Fibroblast of mammary gland (primary cell): ENCODE data around the gene MORF4L1.
"Not testable (repeated sequence)": the region's sequence is repeated elsewhere in the genome, so short reads cannot be mapped to it uniquely, and the experiment has no call there.

Source experiments
- DNase-seq: peaks from one replicate; pipeline ENCODE4 v3.0.0-alpha.2; 2010; ENCODE audit warnings: low read depth
- H3K4me3 ChIP-seq: 2 replicates; pipeline ENCODE4 v1.5.1; 2011; ENCODE audit warnings: low read depth, mild to moderate bottlenecking, low read length, moderate library complexity; ENCODE audit not compliant: control insufficient read depth
- CTCF ChIP-seq: conservative IDR thresholded peaks from 2 replicates; pipeline ENCODE4 v1.5.1; 2011; ENCODE audit warnings: low read depth, low read length, inconsistent platforms; ENCODE audit not compliant: control insufficient read depth, insufficient read depth

MORF4L1 gene

GRCh38 chr15:78855746-78856145 is 16.9 kb upstream of the MORF4L1 start:
- no peak overlapping the region for H3K4me3 ChIP-seq
- no peak for TF ChIP-seq CTCF
- DNase-seq, result peak; percentile 67

GRCh38 chr15:78859971-78860719 is 12.5 kb upstream of the MORF4L1 start:
- peak; percentile 48 for TF ChIP-seq CTCF
- peak; percentile 82 for DNase-seq
- peak overlapping the region; percentile 56 for H3K4me3 ChIP-seq

DNA sequence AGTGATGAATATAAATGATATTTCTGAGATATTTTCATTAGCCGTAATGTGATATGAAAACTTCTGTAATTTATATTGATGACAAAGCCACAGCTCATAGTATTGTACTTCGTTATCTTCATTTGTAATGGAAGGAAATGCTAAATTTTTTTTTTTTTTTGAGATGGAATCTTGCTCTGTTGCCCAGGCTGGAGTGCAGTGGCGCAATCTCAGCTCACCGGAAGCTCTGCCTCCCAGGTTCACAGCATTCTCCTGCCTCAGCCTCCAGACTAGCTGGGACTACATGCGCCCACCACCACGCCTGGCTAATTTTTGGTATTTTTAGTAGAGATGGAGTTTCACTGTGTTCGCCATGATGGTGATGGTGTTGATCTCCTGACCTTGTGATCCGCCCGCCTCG is 7.1 kb upstream of the MORF4L1 start:
- not testable (repeated sequence) for H3K4me3 ChIP-seq, DNase-seq

DNA sequence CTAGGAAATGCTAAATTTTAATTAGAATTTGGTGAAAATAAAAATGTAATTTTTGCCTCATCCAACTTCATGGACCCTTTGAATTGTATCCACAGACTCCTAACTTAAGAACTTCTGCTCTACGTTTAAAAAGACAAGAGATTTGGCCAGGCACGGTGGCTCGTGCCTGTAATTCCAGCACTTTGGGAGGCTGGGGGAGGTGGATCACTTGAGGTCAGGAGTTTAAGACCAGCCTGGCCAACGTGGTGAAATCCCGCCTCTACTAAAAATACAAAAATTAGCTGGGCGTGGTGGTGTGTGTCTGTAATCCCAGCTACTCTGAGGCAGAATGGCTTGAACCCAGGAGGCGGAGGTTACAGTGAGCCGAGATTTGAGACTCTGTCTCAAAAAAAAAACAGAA is 6.7 kb upstream of the MORF4L1 start:
- DNase-seq, H3K4me3 ChIP-seq: not testable (repeated sequence)

DNA sequence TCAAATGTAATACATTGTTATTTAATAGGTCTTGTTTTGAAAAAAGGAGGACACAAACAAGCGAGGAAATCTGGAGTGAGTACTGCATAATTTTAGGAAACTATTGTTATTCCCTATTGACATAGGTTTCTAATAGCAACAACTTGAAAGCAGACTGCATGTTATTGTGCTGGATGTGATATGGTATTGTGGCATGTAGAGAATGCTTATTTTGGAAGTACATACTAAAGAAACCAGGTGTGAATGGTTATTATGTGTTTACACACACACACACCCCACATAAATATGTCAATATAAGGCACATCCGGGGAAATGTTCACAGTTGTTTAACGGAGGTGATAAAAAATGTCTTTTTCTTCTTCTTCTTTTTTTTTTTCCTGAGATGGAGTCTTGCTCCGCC is 5.9 kb upstream of the MORF4L1 start:
- TF ChIP-seq CTCF, result no peak
- no peak overlapping the region for H3K4me3 ChIP-seq
- DNase-seq, result no peak

GRCh38 chr15:78868366-78868765 is 4.3 kb upstream of the MORF4L1 start:
- no peak overlapping the region for H3K4me3 ChIP-seq
- DNase-seq, result no peak
- TF ChIP-seq CTCF, result no peak

- H3K4me3 ChIP-seq, DNase-seq: not testable (repeated sequence)
Observed at GRCh38 chr15:78871483-78872127, 1.1 kb upstream of the MORF4L1 start.

GRCh38 chr15:78872972-78873792 is 492 bp downstream of the MORF4L1 start:
- DNase-seq, result peak; percentile 89
- peak overlapping the region; percentile 73 for H3K4me3 ChIP-seq
- TF ChIP-seq CTCF, result peak; percentile 39
